ENCODE data around the gene GANC. TPM values are rescaled to one million over a fixed set of nuclear protein-coding genes. Genes with fewer than 3 reads are reported as not detected.

The GANC gene
- total and polyA plus RNA-seq, 2 donors (not counting 1 experiment from before 2014, with no cell fraction given) = 15.1 to 24.6 TPM

DNA sequence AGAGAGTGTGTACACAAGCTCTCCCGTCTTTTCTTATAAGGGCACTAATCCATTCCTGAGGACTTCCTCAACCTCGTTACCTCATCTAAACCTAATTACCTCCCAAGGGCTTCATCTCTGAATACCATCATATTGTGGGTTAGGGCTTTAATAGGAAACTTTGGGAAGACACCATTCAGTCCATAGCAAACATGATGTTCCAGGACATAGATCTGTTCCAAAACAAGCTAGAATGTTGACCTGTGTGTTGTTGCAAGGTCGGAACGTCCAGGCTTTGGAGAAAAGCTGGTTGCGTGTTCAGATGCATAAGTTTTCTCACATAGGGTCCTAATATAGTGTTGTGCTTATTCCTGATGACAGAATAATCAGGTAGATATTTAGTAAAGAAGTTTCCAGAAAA is 9.9 kb downstream of the GANC start:
- peaks cover 4% of the 10 kb centered on the region for H3K36me3 ChIP-seq (ENCODE audit: control insufficient read depth, insufficient read depth, low read length)
- no peak for DNase-seq (ENCODE audit: low read depth in 2 of 2)
- H3K9me3 ChIP-seq (ENCODE audit: control insufficient read depth, insufficient read depth, low read depth, low read length) = no peaks in the 10 kb centered on the region
- no peak overlapping the region for H3K27ac ChIP-seq (ENCODE audit: insufficient read depth, low read length)
- no peaks in the 10 kb centered on the region for H4K20me1 ChIP-seq (ENCODE audit: control insufficient read depth, extremely low read depth, insufficient read depth, low read length)
- H3K4me3 ChIP-seq (replicated peaks in 1 of 4; ENCODE audit: control extremely low read depth in 1 of 4, insufficient read depth in 1 of 4, low read depth in 3 of 4, low read length in 4 of 4) = no peak overlapping the region
- TF ChIP-seq EZH2 (IDR thresholded peaks at IDR 0.05; ENCODE audit: low read length, missing control alignments) = no peak
- TF ChIP-seq, protein P1, sequence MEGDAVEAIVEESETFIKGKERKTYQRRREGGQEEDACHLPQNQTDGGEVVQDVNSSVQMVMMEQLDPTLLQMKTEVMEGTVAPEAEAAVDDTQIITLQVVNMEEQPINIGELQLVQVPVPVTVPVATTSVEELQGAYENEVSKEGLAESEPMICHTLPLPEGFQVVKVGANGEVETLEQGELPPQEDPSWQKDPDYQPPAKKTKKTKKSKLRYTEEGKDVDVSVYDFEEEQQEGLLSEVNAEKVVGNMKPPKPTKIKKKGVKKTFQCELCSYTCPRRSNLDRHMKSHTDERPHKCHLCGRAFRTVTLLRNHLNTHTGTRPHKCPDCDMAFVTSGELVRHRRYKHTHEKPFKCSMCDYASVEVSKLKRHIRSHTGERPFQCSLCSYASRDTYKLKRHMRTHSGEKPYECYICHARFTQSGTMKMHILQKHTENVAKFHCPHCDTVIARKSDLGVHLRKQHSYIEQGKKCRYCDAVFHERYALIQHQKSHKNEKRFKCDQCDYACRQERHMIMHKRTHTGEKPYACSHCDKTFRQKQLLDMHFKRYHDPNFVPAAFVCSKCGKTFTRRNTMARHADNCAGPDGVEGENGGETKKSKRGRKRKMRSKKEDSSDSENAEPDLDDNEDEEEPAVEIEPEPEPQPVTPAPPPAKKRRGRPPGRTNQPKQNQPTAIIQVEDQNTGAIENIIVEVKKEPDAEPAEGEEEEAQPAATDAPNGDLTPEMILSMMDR (conservative IDR thresholded peaks at IDR 0.05 in 1 of 2, IDR thresholded peaks at IDR 0.05 in 1 of 2; ENCODE audit: low read depth in 1 of 2, low read length in 2 of 2) = no peak
- no peak overlapping the region for H2AFZ ChIP-seq (ENCODE audit: low read length)
- no peak overlapping the region for H3K9ac ChIP-seq (ENCODE audit: insufficient read depth, low read length)
- no peaks in the 10 kb centered on the region for H3K27me3 ChIP-seq (ENCODE audit: control insufficient read depth, insufficient read depth, low read length)
- no peak overlapping the region for H3K4me2 ChIP-seq (ENCODE audit: extremely low read depth, insufficient read depth, low read length)
- no peaks in the 10 kb centered on the region for H3K79me2 ChIP-seq (ENCODE audit: control insufficient read depth, insufficient read depth, low read length)
- H3K4me1 ChIP-seq (ENCODE audit: control insufficient read depth, extremely low read depth, insufficient read depth, low read length) = peaks cover 7% of the 10 kb centered on the region

DNA sequence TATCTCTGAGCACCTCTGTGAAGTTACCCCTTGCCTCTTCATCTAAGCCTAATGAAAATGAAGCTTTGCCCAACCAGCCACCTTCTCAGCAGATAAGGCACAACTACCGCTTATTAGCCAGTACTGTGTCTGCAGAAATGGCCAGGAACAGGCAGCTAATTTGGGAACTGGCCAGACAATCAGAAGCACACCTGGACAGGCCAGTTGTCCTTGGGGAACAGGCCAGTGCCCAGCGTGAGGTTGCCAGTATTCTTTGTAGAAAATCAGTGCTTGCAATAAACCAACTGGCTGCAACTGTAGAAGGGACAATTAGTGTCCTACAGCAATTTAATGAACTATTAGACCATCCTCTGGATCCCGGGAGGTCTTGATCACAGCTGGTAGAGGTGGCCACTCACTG is 10.7 kb downstream of the GANC start:
- TF ChIP-seq EZH2 (IDR thresholded peaks at IDR 0.05; ENCODE audit: low read length, missing control alignments) = no peak
- TF ChIP-seq, protein P1 (conservative IDR thresholded peaks at IDR 0.05 in 1 of 2, IDR thresholded peaks at IDR 0.05 in 1 of 2; ENCODE audit: low read depth in 1 of 2, low read length in 2 of 2) = no peak
- Histone ChIP-seq H3K9me3 (ENCODE audit: control insufficient read depth, insufficient read depth, low read depth, low read length) (no peaks in the 10 kb centered on the region), H3K4me2 (ENCODE audit: extremely low read depth, insufficient read depth, low read length) (no peak overlapping the region), H4K20me1 (ENCODE audit: control insufficient read depth, extremely low read depth, insufficient read depth, low read length) (no peaks in the 10 kb centered on the region), H3K9ac (ENCODE audit: insufficient read depth, low read length) (no peak overlapping the region), H3K4me1 (ENCODE audit: control insufficient read depth, extremely low read depth, insufficient read depth, low read length) (peaks cover 7% of the 10 kb centered on the region), H3K27ac (ENCODE audit: insufficient read depth, low read length) (no peak overlapping the region), H3K36me3 (ENCODE audit: control insufficient read depth, insufficient read depth, low read length) (peaks cover 4% of the 10 kb centered on the region), H3K27me3 (ENCODE audit: control insufficient read depth, insufficient read depth, low read length) (no peaks in the 10 kb centered on the region), H2AFZ (ENCODE audit: low read length) (no peak overlapping the region), H3K79me2 (ENCODE audit: control insufficient read depth, insufficient read depth, low read length) (no peaks in the 10 kb centered on the region), H3K4me3 (replicated peaks in 1 of 4; ENCODE audit: control extremely low read depth in 1 of 4, insufficient read depth in 1 of 4, low read depth in 3 of 4, low read length in 4 of 4) (no peak overlapping the region)
- no peak for DNase-seq (ENCODE audit: low read depth in 2 of 2)

DNA sequence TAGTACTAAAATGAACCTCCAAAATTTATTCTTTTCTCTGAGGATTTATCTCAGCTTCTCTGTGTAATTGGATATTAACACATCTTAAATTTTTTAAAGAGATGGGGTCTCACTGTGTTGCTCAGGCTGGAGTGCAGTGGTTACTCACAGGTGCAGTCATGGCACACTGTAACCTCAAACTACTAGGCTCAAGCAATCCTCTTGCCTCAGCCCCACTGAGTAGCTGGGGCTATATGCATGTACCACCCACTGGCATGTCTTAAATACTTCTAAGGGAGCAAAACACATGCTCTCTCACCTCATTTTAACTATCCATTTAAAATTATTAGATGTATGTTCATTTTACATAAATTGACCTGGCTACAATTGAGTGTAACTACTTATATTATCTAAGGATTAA is 11.6 kb downstream of the GANC start:
- no peak for TF ChIP-seq EZH2 (IDR thresholded peaks at IDR 0.05; ENCODE audit: low read length, missing control alignments)
- TF ChIP-seq, protein P1 (conservative IDR thresholded peaks at IDR 0.05 in 1 of 2, IDR thresholded peaks at IDR 0.05 in 1 of 2; ENCODE audit: low read depth in 1 of 2, low read length in 2 of 2) = no peak

More for the DNA sequence above, 11.6 kb downstream of the GANC start:
- Histone ChIP-seq H3K4me1 (ENCODE audit: control insufficient read depth, extremely low read depth, insufficient read depth, low read length) (peaks cover 7% of the 10 kb centered on the region), H3K79me2 (ENCODE audit: control insufficient read depth, insufficient read depth, low read length) (no peaks in the 10 kb centered on the region), H3K27ac (ENCODE audit: insufficient read depth, low read length) (no peak overlapping the region), H3K4me3 (replicated peaks in 1 of 4; ENCODE audit: control extremely low read depth in 1 of 4, insufficient read depth in 1 of 4, low read depth in 3 of 4, low read length in 4 of 4) (no peak overlapping the region), H4K20me1 (ENCODE audit: control insufficient read depth, extremely low read depth, insufficient read depth, low read length) (no peaks in the 10 kb centered on the region), H3K27me3 (ENCODE audit: control insufficient read depth, insufficient read depth, low read length) (no peaks in the 10 kb centered on the region), H3K9me3 (ENCODE audit: control insufficient read depth, insufficient read depth, low read depth, low read length) (no peaks in the 10 kb centered on the region), H3K9ac (ENCODE audit: insufficient read depth, low read length) (no peak overlapping the region), H3K36me3 (ENCODE audit: control insufficient read depth, insufficient read depth, low read length) (peaks cover 4% of the 10 kb centered on the region), H3K4me2 (ENCODE audit: extremely low read depth, insufficient read depth, low read length) (no peak overlapping the region), H2AFZ (ENCODE audit: low read length) (no peak overlapping the region)
- DNase-seq (ENCODE audit: low read depth in 2 of 2) = no peak
